Colonic mucosa (tissue), 4 donors: ENCODE data around the gene U2AF2. TPM values are rescaled to one million over a fixed set of nuclear protein-coding genes. Genes with fewer than 3 reads are reported as not detected.

Experiments
- DNase-seq: peaks from one replicate; pipeline ENCODE4 v3.0.0-alpha.2; 2020
- H3K27ac ChIP-seq: fragments of 200-600 bp; one replicate; pipeline ENCODE4 v1.8.0; 2021
- H3K27me3 ChIP-seq: fragments of 200-600 bp; one replicate; pipeline ENCODE4 v1.8.0; 2021
- H3K36me3 ChIP-seq: fragments of 200-600 bp; one replicate; pipeline ENCODE4 v1.8.0; 2021
- H3K4me1 ChIP-seq: fragments of 200-600 bp; one replicate; pipeline ENCODE4 v1.8.0; 2021; ENCODE audit warnings: mild to moderate bottlenecking
- H3K4me3 ChIP-seq: fragments of 200-600 bp; one replicate; pipeline ENCODE4 v1.8.0; 2021
- H3K9ac ChIP-seq, 2 donors: one replicate each; pipeline ENCODE4 v1.7.0; 2013; ENCODE audit warnings: control low read depth in 2 of 2, low read depth in 2 of 2, low read length in 2 of 2
- H3K9me3 ChIP-seq: fragments of 200-600 bp; one replicate; pipeline ENCODE4 v1.8.0; 2021
- CTCF ChIP-seq: fragments of 200-600 bp; IDR thresholded peaks from one replicate; pipeline ENCODE4 v1.8.0; 2022; ENCODE audit warnings: antibody characterized with exemption, mild to moderate bottlenecking
- intact Hi-C: fragments of 100-400 bp; cut with DNase I; formaldehyde crosslinking; loops from one replicate; pipeline ENCODE4 v1.14.1; 2022
- total RNA-seq, 2 donors: library from RNA; stranded (reverse); fragmentation: NEBNext Ultra II Directional in 1 of 2; extraction: Animal tissue kit (Norgen Biotek cat#: 25700) in 1 of 2; gene quantifications; one replicate each; pipeline ENCODE4 v1.2.1, GENCODE V29; 2021
- donor health status: healthy.
- donor health status: DM: no; HTN: no; CAD: no.
- donor health status: DM: no; HTN: no; CAD: no.

U2AF2 gene
- total RNA-seq, 2 donors from 2014 or later, result 146 to 289 TPM

GRCh38 chr19:55695511-55696290 lies 40.9 kb downstream of the U2AF2 start:
- H3K36me3 ChIP-seq, result peaks cover 25% of the 10 kb centered on the region
- no peak overlapping the region for H3K4me3 ChIP-seq
- no peak for DNase-seq
- H3K27ac ChIP-seq, result no peak overlapping the region
- H3K9ac ChIP-seq, result no peak overlapping the region
- H3K9me3 ChIP-seq, result no peaks in the 10 kb centered on the region
- no peaks in the 10 kb centered on the region for H3K27me3 ChIP-seq
- no peak for TF ChIP-seq CTCF
- no peaks in the 10 kb centered on the region for H3K4me1 ChIP-seq
- intact Hi-C loops, result no loop called here

GRCh38 chr19:55696301-55697068 lies 41.6 kb downstream of the U2AF2 start:
- no peak for DNase-seq
- H3K4me3 ChIP-seq, result no peak overlapping the region
- H3K9ac ChIP-seq, result no peak overlapping the region
- no peak overlapping the region for H3K27ac ChIP-seq
- no peaks in the 10 kb centered on the region for H3K27me3 ChIP-seq
- no peaks in the 10 kb centered on the region for H3K4me1 ChIP-seq
- TF ChIP-seq CTCF, result no peak
- peaks cover 19% of the 10 kb centered on the region for H3K36me3 ChIP-seq
- intact Hi-C loops, result no loop called here
- no peaks in the 10 kb centered on the region for H3K9me3 ChIP-seq

GRCh38 chr19:55697069-55697440 lies 42.2 kb downstream of the U2AF2 start:
- TF ChIP-seq CTCF, result no peak
- Histone ChIP-seq H3K36me3 (peaks cover 14% of the 10 kb centered on the region), H3K9me3 (no peaks in the 10 kb centered on the region), H3K27me3 (no peaks in the 10 kb centered on the region), H3K9ac (no peak overlapping the region), H3K4me1 (no peaks in the 10 kb centered on the region), H3K4me3 (no peak overlapping the region), H3K27ac (no peak overlapping the region)
- intact Hi-C loops, result no loop called here
- no peak for DNase-seq

GRCh38 chr19:55697698-55698097 lies 42.9 kb downstream of the U2AF2 start:
- no peaks in the 10 kb centered on the region for H3K27me3 ChIP-seq
- no peak for DNase-seq
- H3K4me1 ChIP-seq, result no peaks in the 10 kb centered on the region
- intact Hi-C loops, result no loop called here
- H3K27ac ChIP-seq, result no peak overlapping the region
- H3K9me3 ChIP-seq, result no peaks in the 10 kb centered on the region
- H3K9ac ChIP-seq, result no peak overlapping the region
- TF ChIP-seq CTCF, result no peak
- H3K36me3 ChIP-seq, result peaks cover 14% of the 10 kb centered on the region
- no peak overlapping the region for H3K4me3 ChIP-seq

GRCh38 chr19:55698256-55698655 lies 43.4 kb downstream of the U2AF2 start:
- peaks cover 14% of the 10 kb centered on the region for H3K36me3 ChIP-seq
- H3K4me1 ChIP-seq, result no peaks in the 10 kb centered on the region
- H3K27me3 ChIP-seq, result no peaks in the 10 kb centered on the region
- H3K9ac ChIP-seq, result no peak overlapping the region
- intact Hi-C loops, result no loop called here
- H3K9me3 ChIP-seq, result no peaks in the 10 kb centered on the region
- DNase-seq, result no peak
- H3K4me3 ChIP-seq, result no peak overlapping the region
- no peak overlapping the region for H3K27ac ChIP-seq
- TF ChIP-seq CTCF, result no peak
